NCI-H2081 (cell line): ENCODE measurements around the gene SLC16A11.
"Not testable (repeated sequence)": the region's sequence is repeated elsewhere in the genome, so short reads cannot be mapped to it uniquely, and the experiment has no call there.

Source experiments
- DNase-seq, 2 experiments: peaks; one replicate each; lab custom pipeline; 2025; lab: John Stamatoyannopoulos, UW

Gene SLC16A11

GRCh38 chr17:7005716-7006115, 38.2 kb downstream of the SLC16A11 start:
- DNase-seq: no peak

- DNase-seq: peak; percentile 48 to 64
These were observed 39.3 kb downstream of the SLC16A11 start for GRCh38 chr17:7004398-7005253.

DNA sequence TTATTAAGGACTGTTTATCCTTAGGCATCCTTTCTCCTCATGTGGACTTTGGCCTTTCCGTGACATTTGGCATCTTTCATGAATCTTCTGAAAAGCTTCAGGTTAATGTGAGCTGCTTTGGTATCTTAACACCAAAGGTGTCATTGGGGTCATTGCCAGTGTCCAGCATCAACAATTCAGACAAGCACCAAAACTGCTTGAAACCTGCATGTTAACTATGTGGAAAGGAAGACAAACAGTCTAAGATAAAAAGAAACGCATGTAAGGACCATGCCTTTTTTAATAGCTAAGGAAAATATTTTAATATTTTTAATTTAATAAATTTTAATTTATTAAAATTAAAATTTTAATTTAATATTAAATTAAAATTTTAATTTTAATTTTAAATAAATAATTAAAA, 40.1 kb downstream of the SLC16A11 start:
- no peak for DNase-seq

GRCh38 chr17:7002288-7003047, 41.4 kb downstream of the SLC16A11 start:
- DNase-seq: no peak

GRCh38 chr17:7001318-7001961, 42.5 kb downstream of the SLC16A11 start:
- DNase-seq: no peak

- DNase-seq: no peak
These were observed 44.9 kb downstream of the SLC16A11 start for GRCh38 chr17:6998855-6999508.

GRCh38 chr17:6997171-6997570, 46.7 kb downstream of the SLC16A11 start:
- DNase-seq: no peak

GRCh38 chr17:6996256-6997011, 47.5 kb downstream of the SLC16A11 start:
- DNase-seq: no peak

GRCh38 chr17:6995500-6996255, 48.2 kb downstream of the SLC16A11 start, which contains the start of gene ALOX12:
ALOX12 (plus strand) TSS chr17:6996049; CDS start chr17:6996118, 69 bp downstream.
- no peak for DNase-seq

GRCh38 chr17:6994666-6995256, 49.1 kb downstream of the SLC16A11 start:
- no peak for DNase-seq

- no peak for DNase-seq
These were observed 49.7 kb downstream of the SLC16A11 start for GRCh38 chr17:6994118-6994598.

DNA sequence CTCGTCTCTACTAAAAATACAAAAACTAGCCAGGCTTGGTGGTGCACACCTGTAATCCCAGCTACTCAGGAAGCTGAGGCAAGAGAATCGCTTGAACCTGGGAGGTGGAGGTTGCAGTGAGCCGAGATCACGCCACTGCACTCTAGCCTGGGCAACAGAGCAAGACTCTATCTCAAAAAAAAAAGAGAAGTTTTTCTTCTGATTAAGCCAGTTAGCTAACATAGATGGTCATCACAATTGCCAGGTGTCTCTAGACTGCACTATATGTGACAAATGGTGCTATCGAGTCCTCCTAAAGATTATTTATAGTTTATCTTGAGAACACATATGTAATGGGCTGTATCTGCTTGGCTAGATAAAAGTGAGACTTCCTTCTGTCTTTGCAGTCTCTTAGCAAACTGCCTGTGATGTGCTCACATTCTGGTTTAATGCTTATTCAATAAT, 50.3 kb downstream of the SLC16A11 start:
- DNase-seq: not testable (repeated sequence)
